Neural crest cell (in vitro differentiated cells): ENCODE results near the gene AGBL1. TPM values are rescaled to one million over a fixed set of nuclear protein-coding genes. Genes with fewer than 3 reads are reported as not detected.
A peak's percentile ranks its signal among the peaks of the same experiment; 100 is the strongest.
"Not testable (repeated sequence)": the region's sequence is repeated elsewhere in the genome, so short reads cannot be mapped to it uniquely, and the experiment has no call there.

Experiments
- DNase-seq: peaks from one replicate; pipeline ENCODE4 v3.0.0; 2021; ENCODE audit warnings: low read depth, mixed read lengths, low spot score
- H3K27ac Mint-ChIP-seq: one replicate; pipeline ENCODE4 v1.8.0; 2021; ENCODE audit warnings: mild to moderate bottlenecking, mixed read lengths; ENCODE audit not compliant: unreplicated experiment
- H3K27me3 Mint-ChIP-seq: 2 replicates; pipeline ENCODE4 v1.8.0; 2021; ENCODE audit warnings: low read depth, mild to moderate bottlenecking, mixed read lengths
- H3K36me3 Mint-ChIP-seq: 2 replicates; pipeline ENCODE4 v1.8.0; 2021; ENCODE audit warnings: low read depth, mild to moderate bottlenecking, mixed read lengths
- H3K4me1 Mint-ChIP-seq: 2 replicates; pipeline ENCODE4 v1.8.0; 2021; ENCODE audit warnings: mixed read lengths
- H3K4me3 Mint-ChIP-seq: one replicate; pipeline ENCODE4 v1.8.0; 2021; ENCODE audit warnings: mild to moderate bottlenecking, mixed read lengths
- H3K9me3 Mint-ChIP-seq: 2 replicates; pipeline ENCODE4 v1.8.0; 2021; ENCODE audit warnings: mixed read lengths
- CTCF ChIP-seq: fragments of 200-600 bp; sonication (generic); conservative IDR thresholded peaks from 2 replicates; pipeline ENCODE4 v1.5.0; 2021; ENCODE audit warnings: antibody characterized with exemption, mild to moderate bottlenecking
- total RNA-seq: library from RNA; stranded (reverse); gene quantifications from 2 replicates; pipeline ENCODE4 v1.2.1, GENCODE V29; 2021

The AGBL1 gene
- total RNA-seq, 1 donor from 2014 or later = 0.05 TPM

GRCh38 chr15:87033056-87033455, 953.4 kb downstream of the AGBL1 start:
- peak; percentile 53 for TF ChIP-seq CTCF
- Mint-ChIP-seq H3K36me3 (no peaks in the 10 kb centered on the region), H3K9me3 (no peaks in the 10 kb centered on the region), H3K4me3 (no peak overlapping the region), H3K4me1 (no peaks in the 10 kb centered on the region), H3K27me3 (peaks cover 5% of the 10 kb centered on the region), H3K27ac (no peak overlapping the region)
- DNase-seq = no peak

GRCh38 chr15:87034886-87035285, 955.2 kb downstream of the AGBL1 start:
- H3K27me3 Mint-ChIP-seq = peaks cover 5% of the 10 kb centered on the region
- no peak for DNase-seq
- TF ChIP-seq CTCF = no peak
- no peak overlapping the region for H3K4me3 Mint-ChIP-seq
- H3K4me1 Mint-ChIP-seq = no peaks in the 10 kb centered on the region
- no peaks in the 10 kb centered on the region for H3K9me3 Mint-ChIP-seq
- no peak overlapping the region for H3K27ac Mint-ChIP-seq
- no peaks in the 10 kb centered on the region for H3K36me3 Mint-ChIP-seq

DNA sequence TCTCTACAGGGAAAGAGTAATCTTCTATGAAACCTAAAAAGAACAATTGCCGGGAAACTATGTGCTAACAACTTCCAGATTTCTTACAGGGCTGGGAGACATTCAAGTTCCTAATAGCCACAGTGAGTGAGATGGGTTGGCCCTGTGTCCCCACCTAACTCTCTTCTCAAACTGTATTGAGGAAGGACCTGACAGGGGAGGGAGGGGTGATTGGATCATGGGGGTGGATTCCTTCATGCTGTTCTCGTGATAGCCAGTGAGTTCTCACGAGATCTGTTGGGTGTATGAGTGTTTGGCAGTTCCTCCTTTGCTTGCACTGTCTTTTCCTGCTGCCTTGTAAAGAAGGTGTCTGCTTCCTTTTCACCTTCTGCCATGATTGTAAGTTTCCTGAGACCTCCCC, 958.7 kb downstream of the AGBL1 start:
- no peak overlapping the region for H3K27ac Mint-ChIP-seq
- no peaks in the 10 kb centered on the region for H3K4me1 Mint-ChIP-seq
- no peaks in the 10 kb centered on the region for H3K9me3 Mint-ChIP-seq
- H3K27me3 Mint-ChIP-seq = peaks cover 3% of the 10 kb centered on the region
- no peak for TF ChIP-seq CTCF
- H3K36me3 Mint-ChIP-seq = no peaks in the 10 kb centered on the region
- DNase-seq = no peak
- no peak overlapping the region for H3K4me3 Mint-ChIP-seq

DNA sequence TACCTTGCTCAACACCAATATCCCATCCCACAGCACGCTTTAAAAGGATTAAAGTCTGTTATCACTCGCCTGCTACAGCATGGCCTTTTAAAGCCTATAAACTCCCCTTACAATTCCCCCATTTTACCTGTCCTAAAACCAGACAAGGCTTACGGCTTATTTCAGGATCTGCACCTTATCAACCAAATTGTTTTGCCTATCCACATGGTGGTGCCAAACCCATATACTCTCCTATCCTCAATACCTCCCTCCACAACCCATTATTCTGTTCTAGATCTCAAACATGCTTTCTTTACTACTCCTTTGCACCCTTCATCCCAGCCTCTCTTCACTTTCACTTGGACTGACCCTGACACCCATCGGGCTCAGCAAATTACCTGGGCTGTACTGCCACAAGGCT, 962.9 kb downstream of the AGBL1 start:
- not testable (repeated sequence) for H3K36me3 Mint-ChIP-seq, H3K9me3 Mint-ChIP-seq, H3K4me3 Mint-ChIP-seq, H3K27ac Mint-ChIP-seq, H3K27me3 Mint-ChIP-seq, H3K4me1 Mint-ChIP-seq, DNase-seq

- Mint-ChIP-seq H3K4me3 (no peak overlapping the region), H3K27me3 (no peaks in the 10 kb centered on the region), H3K36me3 (no peaks in the 10 kb centered on the region), H3K9me3 (no peaks in the 10 kb centered on the region), H3K4me1 (no peaks in the 10 kb centered on the region), H3K27ac (no peak overlapping the region)
- TF ChIP-seq CTCF = no peak
- no peak for DNase-seq
These were observed 966.1 kb downstream of the AGBL1 start for GRCh38 chr15:87045746-87046145.

DNA sequence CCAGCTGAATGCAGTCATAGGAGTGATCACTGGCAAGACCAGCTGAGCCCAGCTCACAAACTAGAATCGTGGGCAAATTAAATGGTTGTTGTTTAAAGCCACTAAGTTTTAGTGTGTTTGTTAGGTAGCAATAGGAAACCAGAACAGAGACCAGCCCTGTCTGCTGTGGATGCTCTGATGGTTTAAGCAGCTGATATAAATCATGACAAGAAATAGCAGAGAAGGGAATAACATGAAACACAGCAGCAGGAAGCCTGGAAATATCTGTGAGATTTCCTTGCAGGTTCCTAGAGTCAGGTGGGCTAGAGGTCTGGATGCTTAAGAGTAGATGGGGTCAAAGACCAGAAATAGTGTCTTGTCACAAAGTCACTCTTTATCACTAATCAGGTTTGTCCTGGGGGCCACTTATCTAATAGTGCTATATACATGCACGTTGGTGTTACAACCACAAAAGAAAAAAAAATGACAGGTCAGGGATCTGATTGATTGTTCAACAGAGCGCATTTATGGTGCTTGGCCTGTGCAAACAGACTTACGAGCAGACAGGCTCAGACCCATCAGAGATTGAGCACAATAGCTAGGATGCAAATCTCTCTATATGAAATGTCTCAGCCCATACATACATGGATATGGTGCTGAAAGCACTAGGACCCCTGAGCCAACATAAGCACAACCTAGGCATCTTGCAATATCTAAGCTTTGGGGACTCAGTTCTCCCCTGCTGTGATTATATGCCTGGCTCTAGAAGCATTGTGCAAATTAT, 967.7 kb downstream of the AGBL1 start:
- Mint-ChIP-seq H3K4me1 (no peaks in the 10 kb centered on the region), H3K36me3 (no peaks in the 10 kb centered on the region), H3K9me3 (no peaks in the 10 kb centered on the region), H3K4me3 (no peak overlapping the region), H3K27me3 (no peaks in the 10 kb centered on the region), H3K27ac (no peak overlapping the region)
- TF ChIP-seq CTCF = no peak
- no peak for DNase-seq
